Activated CD8-positive, alpha-beta memory T cell treated with anti-CD3 and anti-CD28 coated beads, Interleukin-2, amount 50 U/mL, for 1 hour (primary cell): Measurements from ENCODE around the gene GBP3.
"Not testable (repeated sequence)": the region's sequence is repeated elsewhere in the genome, so short reads cannot be mapped to it uniquely, and the experiment has no call there.

ENCODE experiments used
- DNase-seq: peaks from one replicate; pipeline ENCODE4 v3.0.0-alpha.2; 2020; ENCODE audit errors: extremely low read depth

The GBP3 gene

GRCh38 chr1:89041119-89041641, 18.5 kb upstream of the GBP3 start:
- no peak for DNase-seq

- no peak for DNase-seq
These were observed 17.6 kb upstream of the GBP3 start for GRCh38 chr1:89040315-89040626.

GRCh38 chr1:89037186-89037585, 14.5 kb upstream of the GBP3 start:
- DNase-seq, result no peak

GRCh38 chr1:89035080-89035479, 12.4 kb upstream of the GBP3 start:
- no peak for DNase-seq

- DNase-seq, result not testable (repeated sequence)
These were observed 11.3 kb upstream of the GBP3 start for GRCh38 chr1:89034004-89034403.

GRCh38 chr1:89029051-89029450, 6.4 kb upstream of the GBP3 start:
- not testable (repeated sequence) for DNase-seq

- no peak for DNase-seq
These were observed 3.3 kb upstream of the GBP3 start for GRCh38 chr1:89025928-89026327.

GRCh38 chr1:89023026-89023425, 360 bp upstream of the GBP3 start:
- DNase-seq, result no peak

GRCh38 chr1:89018318-89018717, 4.3 kb downstream of the GBP3 start:
- not testable (repeated sequence) for DNase-seq

- no peak for DNase-seq
These were observed 14.2 kb downstream of the GBP3 start for GRCh38 chr1:89008511-89008910.

GRCh38 chr1:89005286-89006151, 17.1 kb downstream of the GBP3 start:
- DNase-seq, result no peak

GRCh38 chr1:89002176-89002575, 20.5 kb downstream of the GBP3 start:
- DNase-seq, result not testable (repeated sequence)

GRCh38 chr1:89001510-89001909, 21.2 kb downstream of the GBP3 start:
- DNase-seq, result no peak

GRCh38 chr1:88998716-88999115, 23.9 kb downstream of the GBP3 start:
- DNase-seq, result no peak

GRCh38 chr1:88990426-88990825, 32.2 kb downstream of the GBP3 start:
- DNase-seq, result no peak

- DNase-seq, result no peak
These were observed 37.0 kb downstream of the GBP3 start for GRCh38 chr1:88985692-88986091.

GRCh38 chr1:88985032-88985431, 37.6 kb downstream of the GBP3 start:
- no peak for DNase-seq

GRCh38 chr1:88984569-88984968, 38.1 kb downstream of the GBP3 start:
- DNase-seq, result no peak

- DNase-seq, result no peak
These were observed 38.7 kb downstream of the GBP3 start for GRCh38 chr1:88983791-88984559.

- DNase-seq, result no peak
These were observed 40.6 kb downstream of the GBP3 start for GRCh38 chr1:88982055-88982454.

GRCh38 chr1:88981506-88981905, 41.2 kb downstream of the GBP3 start:
- DNase-seq, result not testable (repeated sequence)

- DNase-seq, result no peak
These were observed 41.8 kb downstream of the GBP3 start for GRCh38 chr1:88980870-88981269.

GRCh38 chr1:88979749-88980116, 42.9 kb downstream of the GBP3 start:
- no peak for DNase-seq
